ENCODE data around the gene IGFALS.

GRCh38 chr16:1766701-1767100 lies 26.8 kb downstream of the IGFALS start:
- TF ChIP-seq CTCF (IDR thresholded peaks at IDR 0.05): no peak
- no peak for TF ChIP-seq EP300 (IDR thresholded peaks at IDR 0.05)
- no peak for TF ChIP-seq POLR2A (IDR thresholded peaks at IDR 0.05)
- no peak for TF ChIP-seq POLR2AphosphoS5 (IDR thresholded peaks at IDR 0.05)

Measured in sigmoid colon (tissue), 4 donors.